ENCODE results near the gene LTBP2.

DNA sequence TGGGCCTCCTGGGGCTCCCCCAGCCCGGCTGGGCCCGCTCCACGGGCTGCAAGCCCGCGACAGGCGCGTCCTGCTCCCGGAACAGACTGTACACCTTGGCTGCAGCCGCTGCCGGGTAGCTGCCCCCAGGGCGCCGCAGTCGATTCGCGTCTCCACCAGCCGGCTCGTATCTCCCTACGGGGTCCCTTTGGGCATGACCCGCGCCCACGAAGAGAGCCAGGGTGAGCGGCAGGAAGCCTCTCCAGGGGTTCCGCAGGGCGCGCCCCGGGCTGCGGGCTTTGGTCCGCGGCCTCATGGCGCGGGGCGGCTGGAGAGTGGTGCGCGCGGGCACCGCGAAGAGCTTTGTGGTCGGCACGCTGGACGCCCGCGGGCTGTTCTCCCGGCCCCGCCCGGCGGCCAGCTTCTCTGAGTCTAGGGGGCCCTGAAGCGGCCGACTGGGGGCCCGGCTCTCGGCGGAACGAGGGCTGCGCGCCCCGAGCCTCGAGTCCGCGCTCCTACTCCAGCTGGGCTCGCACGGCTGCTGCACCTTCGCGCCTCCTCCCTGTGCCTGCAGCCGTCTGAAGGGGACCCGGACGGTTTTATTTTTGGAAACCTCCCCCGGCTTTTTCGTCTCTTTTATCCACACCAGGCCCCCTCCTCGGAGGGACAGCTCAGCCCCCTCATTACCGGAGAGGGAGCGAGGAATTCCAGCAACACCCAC, at the start of gene LTBP2:
- TF ChIP-seq, protein P1, sequence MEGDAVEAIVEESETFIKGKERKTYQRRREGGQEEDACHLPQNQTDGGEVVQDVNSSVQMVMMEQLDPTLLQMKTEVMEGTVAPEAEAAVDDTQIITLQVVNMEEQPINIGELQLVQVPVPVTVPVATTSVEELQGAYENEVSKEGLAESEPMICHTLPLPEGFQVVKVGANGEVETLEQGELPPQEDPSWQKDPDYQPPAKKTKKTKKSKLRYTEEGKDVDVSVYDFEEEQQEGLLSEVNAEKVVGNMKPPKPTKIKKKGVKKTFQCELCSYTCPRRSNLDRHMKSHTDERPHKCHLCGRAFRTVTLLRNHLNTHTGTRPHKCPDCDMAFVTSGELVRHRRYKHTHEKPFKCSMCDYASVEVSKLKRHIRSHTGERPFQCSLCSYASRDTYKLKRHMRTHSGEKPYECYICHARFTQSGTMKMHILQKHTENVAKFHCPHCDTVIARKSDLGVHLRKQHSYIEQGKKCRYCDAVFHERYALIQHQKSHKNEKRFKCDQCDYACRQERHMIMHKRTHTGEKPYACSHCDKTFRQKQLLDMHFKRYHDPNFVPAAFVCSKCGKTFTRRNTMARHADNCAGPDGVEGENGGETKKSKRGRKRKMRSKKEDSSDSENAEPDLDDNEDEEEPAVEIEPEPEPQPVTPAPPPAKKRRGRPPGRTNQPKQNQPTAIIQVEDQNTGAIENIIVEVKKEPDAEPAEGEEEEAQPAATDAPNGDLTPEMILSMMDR (IDR thresholded peaks at IDR 0.05; ENCODE audit: insufficient read depth, low read length), result no peak
- TF ChIP-seq, protein P2, sequence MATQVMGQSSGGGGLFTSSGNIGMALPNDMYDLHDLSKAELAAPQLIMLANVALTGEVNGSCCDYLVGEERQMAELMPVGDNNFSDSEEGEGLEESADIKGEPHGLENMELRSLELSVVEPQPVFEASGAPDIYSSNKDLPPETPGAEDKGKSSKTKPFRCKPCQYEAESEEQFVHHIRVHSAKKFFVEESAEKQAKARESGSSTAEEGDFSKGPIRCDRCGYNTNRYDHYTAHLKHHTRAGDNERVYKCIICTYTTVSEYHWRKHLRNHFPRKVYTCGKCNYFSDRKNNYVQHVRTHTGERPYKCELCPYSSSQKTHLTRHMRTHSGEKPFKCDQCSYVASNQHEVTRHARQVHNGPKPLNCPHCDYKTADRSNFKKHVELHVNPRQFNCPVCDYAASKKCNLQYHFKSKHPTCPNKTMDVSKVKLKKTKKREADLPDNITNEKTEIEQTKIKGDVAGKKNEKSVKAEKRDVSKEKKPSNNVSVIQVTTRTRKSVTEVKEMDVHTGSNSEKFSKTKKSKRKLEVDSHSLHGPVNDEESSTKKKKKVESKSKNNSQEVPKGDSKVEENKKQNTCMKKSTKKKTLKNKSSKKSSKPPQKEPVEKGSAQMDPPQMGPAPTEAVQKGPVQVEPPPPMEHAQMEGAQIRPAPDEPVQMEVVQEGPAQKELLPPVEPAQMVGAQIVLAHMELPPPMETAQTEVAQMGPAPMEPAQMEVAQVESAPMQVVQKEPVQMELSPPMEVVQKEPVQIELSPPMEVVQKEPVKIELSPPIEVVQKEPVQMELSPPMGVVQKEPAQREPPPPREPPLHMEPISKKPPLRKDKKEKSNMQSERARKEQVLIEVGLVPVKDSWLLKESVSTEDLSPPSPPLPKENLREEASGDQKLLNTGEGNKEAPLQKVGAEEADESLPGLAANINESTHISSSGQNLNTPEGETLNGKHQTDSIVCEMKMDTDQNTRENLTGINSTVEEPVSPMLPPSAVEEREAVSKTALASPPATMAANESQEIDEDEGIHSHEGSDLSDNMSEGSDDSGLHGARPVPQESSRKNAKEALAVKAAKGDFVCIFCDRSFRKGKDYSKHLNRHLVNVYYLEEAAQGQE (IDR thresholded peaks at IDR 0.05; ENCODE audit: insufficient replicate concordance, low read depth), result no peak
- TF ChIP-seq GABPA (IDR thresholded peaks at IDR 0.05; ENCODE audit: low read depth) (no peak), POLR2AphosphoS5 (IDR thresholded peaks at IDR 0.05; ENCODE audit: low read depth) (no peak)
